ENCODE results near the gene SAE1.

The SAE1 gene

GRCh38 chr19:47230921-47231214, 100.2 kb downstream of the SAE1 start, which contains the start of gene BBC3:
BBC3 (minus strand) TSS chr19:47231199; CDS start chr19:47228431, 2,768 bp downstream.
- peak within 1 kb of the TSS; percentile 24 for H3K27ac Mint-ChIP-seq
- peaks cover 14% of the 10 kb centered on the region for H3K4me1 Mint-ChIP-seq
- H3K4me3 Mint-ChIP-seq, result peak within 1 kb of the TSS; percentile 74
- no peaks in the 10 kb centered on the region for H3K36me3 Mint-ChIP-seq
- H3K9me3 Mint-ChIP-seq, result no peaks in the 10 kb centered on the region
- no peak for DNase-seq (ENCODE audit: low spot score in 2 of 2)
- H3K27me3 Mint-ChIP-seq, result no peaks in the 10 kb centered on the region
- ATAC-seq (ENCODE audit: low read depth), result no peak

- H3K4me3 Mint-ChIP-seq, result peak overlapping the region; percentile 74
- ATAC-seq (ENCODE audit: low read depth) (peak; percentile 63), DNase-seq (ENCODE audit: low spot score in 2 of 2) (peak; percentile 87 to 89)
- H3K27ac Mint-ChIP-seq, result peak overlapping the region; percentile 24
- no peaks in the 10 kb centered on the region for H3K9me3 Mint-ChIP-seq
- H3K36me3 Mint-ChIP-seq, result no peaks in the 10 kb centered on the region
- no peaks in the 10 kb centered on the region for H3K27me3 Mint-ChIP-seq
- H3K4me1 Mint-ChIP-seq, result peaks cover 14% of the 10 kb centered on the region
Measured at GRCh38 chr19:47231215-47232054, 100.8 kb downstream of the SAE1 start.

DNA sequence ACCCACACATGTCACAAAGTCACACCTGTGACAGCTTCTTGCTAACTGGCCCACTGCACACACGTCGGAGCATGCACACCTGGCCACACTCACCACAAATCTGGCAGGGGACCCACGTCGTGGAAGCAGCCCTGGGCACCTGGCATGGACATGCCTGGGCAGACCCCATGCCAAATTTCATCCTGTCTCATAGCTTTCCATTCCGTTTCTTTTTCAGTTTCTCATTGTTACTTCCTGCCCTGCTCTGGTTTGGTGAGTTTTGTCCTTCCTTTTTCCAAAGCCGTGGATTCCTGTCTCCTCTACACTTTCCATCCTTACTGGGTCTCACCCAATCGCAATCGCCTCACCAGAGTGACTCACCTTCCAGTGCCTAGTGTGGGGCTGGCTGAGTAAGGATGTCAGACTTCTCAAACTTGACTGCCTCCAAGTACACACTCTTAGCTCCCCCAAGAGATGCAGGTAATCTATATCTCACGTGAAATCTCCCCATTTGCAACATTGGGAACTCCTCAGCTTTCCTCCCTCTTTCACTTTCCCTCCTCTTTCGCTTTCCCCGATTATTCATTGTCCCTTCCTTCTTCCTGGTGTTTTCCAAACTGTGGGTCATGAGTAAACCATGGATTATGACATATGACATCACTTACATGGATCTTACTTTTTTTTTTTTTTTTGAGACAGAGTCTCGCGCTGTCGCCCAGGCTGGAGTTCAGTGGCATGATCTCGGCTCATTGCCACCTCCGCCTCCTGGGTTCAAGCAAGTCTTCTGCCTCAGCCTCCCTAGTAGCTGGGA, 102.0 kb downstream of the SAE1 start:
- peaks cover 14% of the 10 kb centered on the region for H3K4me1 Mint-ChIP-seq
- peak overlapping the region; percentile 24 for H3K27ac Mint-ChIP-seq
- no peaks in the 10 kb centered on the region for H3K36me3 Mint-ChIP-seq
- peak overlapping the region; percentile 44 for H3K4me3 Mint-ChIP-seq
- H3K9me3 Mint-ChIP-seq, result no peaks in the 10 kb centered on the region
- ATAC-seq (ENCODE audit: low read depth) (no peak), DNase-seq (ENCODE audit: low spot score in 2 of 2) (no peak)
- no peaks in the 10 kb centered on the region for H3K27me3 Mint-ChIP-seq

GRCh38 chr19:47236072-47236675, 105.5 kb downstream of the SAE1 start:
- no peaks in the 10 kb centered on the region for H3K27me3 Mint-ChIP-seq
- ATAC-seq (ENCODE audit: low read depth), result no peak
- H3K4me3 Mint-ChIP-seq, result no peak overlapping the region
- H3K9me3 Mint-ChIP-seq, result no peaks in the 10 kb centered on the region
- no peak overlapping the region for H3K27ac Mint-ChIP-seq
- H3K4me1 Mint-ChIP-seq, result peaks cover 17% of the 10 kb centered on the region
- no peak for DNase-seq (ENCODE audit: low spot score in 2 of 2)
- H3K36me3 Mint-ChIP-seq, result no peaks in the 10 kb centered on the region

DNA sequence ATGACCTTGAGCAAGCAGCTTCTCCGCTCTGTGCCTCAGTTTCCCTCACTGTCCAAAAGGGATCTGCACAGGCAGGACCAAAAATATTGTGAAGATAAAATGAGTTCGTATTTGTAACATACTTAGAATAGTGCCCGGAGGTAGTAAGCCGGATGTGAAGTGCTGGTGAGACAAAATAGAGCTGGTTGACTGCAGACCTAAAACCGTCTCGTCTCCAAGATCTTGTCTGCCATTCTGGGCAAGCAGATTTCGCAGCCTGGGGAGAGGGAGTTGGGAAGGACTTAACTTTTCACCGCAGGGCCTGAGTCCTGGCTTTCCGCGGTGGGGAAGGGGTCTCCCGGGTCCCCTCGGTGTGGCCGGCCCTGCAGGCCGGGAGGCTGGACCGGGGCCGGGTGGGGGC, 108.5 kb downstream of the SAE1 start:
- Mint-ChIP-seq H3K27me3 (peaks cover 8% of the 10 kb centered on the region), H3K9me3 (no peaks in the 10 kb centered on the region), H3K4me3 (peak overlapping the region; percentile 80), H3K27ac (peak overlapping the region; percentile 53), H3K4me1 (peaks cover 13% of the 10 kb centered on the region), H3K36me3 (peaks cover 4% of the 10 kb centered on the region)
- ATAC-seq (ENCODE audit: low read depth) (no peak), DNase-seq (ENCODE audit: low spot score in 2 of 2) (no peak)

DNA sequence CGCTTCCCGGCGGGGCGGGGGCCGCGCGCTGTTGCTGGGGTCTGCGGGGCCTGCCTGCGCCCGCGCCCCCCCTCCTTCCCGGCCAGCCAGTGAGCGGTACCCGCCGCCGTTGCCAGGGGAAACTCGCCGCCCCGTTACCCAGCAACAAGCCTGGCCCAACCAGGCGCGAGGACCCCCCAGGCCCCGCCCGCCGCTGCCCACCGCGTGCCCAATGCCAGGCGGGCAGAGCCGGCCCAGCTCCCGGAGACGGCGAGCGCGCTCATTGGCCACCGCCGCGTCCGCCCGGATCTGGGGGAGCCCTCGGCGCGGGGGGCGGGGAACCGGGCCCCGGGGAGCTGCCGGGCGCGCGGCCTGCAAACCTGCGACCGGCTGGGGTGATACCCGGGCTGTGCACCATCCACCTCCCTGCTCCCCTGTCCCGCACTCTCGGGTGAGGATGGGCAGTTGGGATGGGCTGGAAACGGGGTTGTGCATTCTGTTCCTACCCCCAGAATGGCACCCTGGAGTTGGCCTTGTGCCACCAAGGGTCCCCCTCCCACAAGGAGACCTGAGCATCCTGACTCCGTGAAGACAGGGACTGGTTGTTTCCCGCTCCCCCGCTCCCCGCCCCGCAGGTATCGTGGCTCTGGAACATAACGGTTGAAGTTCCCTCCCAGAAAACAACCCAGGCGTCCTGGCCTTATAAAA, 109.1 kb downstream of the SAE1 start:
- Mint-ChIP-seq H3K27me3 (peaks cover 10% of the 10 kb centered on the region), H3K9me3 (no peaks in the 10 kb centered on the region), H3K36me3 (peaks cover 4% of the 10 kb centered on the region), H3K4me3 (peak overlapping the region; percentile 30), H3K4me1 (peaks cover 16% of the 10 kb centered on the region), H3K27ac (no peak overlapping the region)
- DNase-seq (ENCODE audit: low spot score in 2 of 2) (peak; percentile 41 to 55), ATAC-seq (ENCODE audit: low read depth) (peak; percentile 34)

GRCh38 chr19:47240556-47240955, 109.9 kb downstream of the SAE1 start:
- H3K36me3 Mint-ChIP-seq, result peaks cover 4% of the 10 kb centered on the region
- DNase-seq (ENCODE audit: low spot score in 2 of 2) (no peak), ATAC-seq (ENCODE audit: low read depth) (no peak)
- peak overlapping the region; percentile 30 for H3K4me3 Mint-ChIP-seq
- peaks cover 13% of the 10 kb centered on the region for H3K27me3 Mint-ChIP-seq
- H3K4me1 Mint-ChIP-seq, result peaks cover 22% of the 10 kb centered on the region
- no peaks in the 10 kb centered on the region for H3K9me3 Mint-ChIP-seq
- peak overlapping the region; percentile 67 for H3K27ac Mint-ChIP-seq

- H3K27ac Mint-ChIP-seq, result peak overlapping the region; percentile 67
- peaks cover 4% of the 10 kb centered on the region for H3K36me3 Mint-ChIP-seq
- ATAC-seq (ENCODE audit: low read depth) (peak; percentile 69), DNase-seq (ENCODE audit: low spot score in 2 of 2) (peak; percentile 72 to 78)
- H3K4me3 Mint-ChIP-seq, result no peak overlapping the region
- peaks cover 13% of the 10 kb centered on the region for H3K27me3 Mint-ChIP-seq
- no peaks in the 10 kb centered on the region for H3K9me3 Mint-ChIP-seq
- H3K4me1 Mint-ChIP-seq, result peaks cover 22% of the 10 kb centered on the region
Measured at GRCh38 chr19:47240996-47241918, 110.6 kb downstream of the SAE1 start.

- Mint-ChIP-seq H3K4me3 (no peak overlapping the region), H3K4me1 (peaks cover 22% of the 10 kb centered on the region), H3K27ac (no peak overlapping the region), H3K27me3 (peaks cover 13% of the 10 kb centered on the region), H3K9me3 (no peaks in the 10 kb centered on the region), H3K36me3 (peaks cover 4% of the 10 kb centered on the region)
- ATAC-seq (ENCODE audit: low read depth), result no peak
- no peak for DNase-seq (ENCODE audit: low spot score in 2 of 2)
Measured at GRCh38 chr19:47241919-47242577, 111.4 kb downstream of the SAE1 start.

DNA sequence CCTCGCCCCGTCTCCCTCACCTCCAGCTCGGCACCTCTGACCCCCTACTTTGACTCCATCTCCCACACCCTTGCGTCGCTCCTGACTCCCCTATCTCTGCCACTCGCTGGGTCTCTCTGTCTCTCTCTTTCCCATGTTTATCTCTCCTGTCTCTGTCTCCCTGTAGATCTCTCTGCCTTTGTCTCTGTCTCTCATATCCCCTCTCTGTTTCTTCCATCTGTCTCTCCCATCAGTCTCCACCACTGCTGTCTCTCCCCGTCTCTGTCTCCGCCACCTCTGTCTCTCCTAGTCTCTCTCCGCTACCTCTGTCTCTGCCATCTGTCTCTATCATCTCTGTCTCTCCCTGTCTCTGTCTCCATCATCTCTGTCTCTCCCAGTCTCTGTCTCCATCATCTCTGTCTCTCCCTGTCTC, 112.7 kb downstream of the SAE1 start:
- H3K27ac Mint-ChIP-seq, result no peak overlapping the region
- H3K36me3 Mint-ChIP-seq, result peaks cover 4% of the 10 kb centered on the region
- peaks cover 24% of the 10 kb centered on the region for H3K4me1 Mint-ChIP-seq
- no peaks in the 10 kb centered on the region for H3K9me3 Mint-ChIP-seq
- ATAC-seq (ENCODE audit: low read depth), result no peak
- no peak for DNase-seq (ENCODE audit: low spot score in 2 of 2)
- peak overlapping the region; percentile 77 for H3K4me3 Mint-ChIP-seq
- H3K27me3 Mint-ChIP-seq, result peaks cover 16% of the 10 kb centered on the region

GRCh38 chr19:47243776-47244547, 113.3 kb downstream of the SAE1 start:
- DNase-seq (ENCODE audit: low spot score in 2 of 2), result peak; percentile 90 to 96
- Mint-ChIP-seq H3K36me3 (peaks cover 4% of the 10 kb centered on the region), H3K4me1 (peaks cover 23% of the 10 kb centered on the region), H3K27ac (no peak overlapping the region), H3K4me3 (peak overlapping the region; percentile 77), H3K9me3 (no peaks in the 10 kb centered on the region), H3K27me3 (peaks cover 16% of the 10 kb centered on the region)
- ATAC-seq (ENCODE audit: low read depth), result peak; percentile 54
